Fibroblast of the aortic adventitia (primary cell): ENCODE measurements around the gene OR6C75. TPM values are rescaled to one million over a fixed set of nuclear protein-coding genes. Genes with fewer than 3 reads are reported as not detected.
"Not testable (repeated sequence)": the region's sequence is repeated elsewhere in the genome, so short reads cannot be mapped to it uniquely, and the experiment has no call there.

Experiments
- DNase-seq: peaks from one replicate; pipeline ENCODE4 v3.0.0-alpha.2; 2010; ENCODE audit warnings: low read depth
- H3K4me3 ChIP-seq: 2 replicates; pipeline ENCODE4 v1.5.1; 2011; ENCODE audit warnings: low read depth, mild to moderate bottlenecking, control low read depth, low read length, moderate library complexity
- total RNA-seq: library from RNA; depleted of rRNA; stranded (reverse); fragments of >200 nt; gene quantifications from 2 replicates; pipeline ENCODE4 v1.2.3, GENCODE V29; 2012; ENCODE audit warnings: low replicate concordance
- TF ChIP-seq, protein P1 (sequence below): IDR thresholded peaks from 2 replicates; pipeline ENCODE4 v1.5.1; 2011; ENCODE audit warnings: mild to moderate bottlenecking, low read length, control low read depth, inconsistent platforms; ENCODE audit not compliant: insufficient read depth

OR6C75 gene
- total RNA-seq, 1 donor: not detected

- H3K4me3 ChIP-seq: no peak overlapping the region
- TF ChIP-seq, protein P1, sequence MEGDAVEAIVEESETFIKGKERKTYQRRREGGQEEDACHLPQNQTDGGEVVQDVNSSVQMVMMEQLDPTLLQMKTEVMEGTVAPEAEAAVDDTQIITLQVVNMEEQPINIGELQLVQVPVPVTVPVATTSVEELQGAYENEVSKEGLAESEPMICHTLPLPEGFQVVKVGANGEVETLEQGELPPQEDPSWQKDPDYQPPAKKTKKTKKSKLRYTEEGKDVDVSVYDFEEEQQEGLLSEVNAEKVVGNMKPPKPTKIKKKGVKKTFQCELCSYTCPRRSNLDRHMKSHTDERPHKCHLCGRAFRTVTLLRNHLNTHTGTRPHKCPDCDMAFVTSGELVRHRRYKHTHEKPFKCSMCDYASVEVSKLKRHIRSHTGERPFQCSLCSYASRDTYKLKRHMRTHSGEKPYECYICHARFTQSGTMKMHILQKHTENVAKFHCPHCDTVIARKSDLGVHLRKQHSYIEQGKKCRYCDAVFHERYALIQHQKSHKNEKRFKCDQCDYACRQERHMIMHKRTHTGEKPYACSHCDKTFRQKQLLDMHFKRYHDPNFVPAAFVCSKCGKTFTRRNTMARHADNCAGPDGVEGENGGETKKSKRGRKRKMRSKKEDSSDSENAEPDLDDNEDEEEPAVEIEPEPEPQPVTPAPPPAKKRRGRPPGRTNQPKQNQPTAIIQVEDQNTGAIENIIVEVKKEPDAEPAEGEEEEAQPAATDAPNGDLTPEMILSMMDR: no peak
- no peak for DNase-seq
These were observed 9.7 kb downstream of the OR6C75 start for GRCh38 chr12:55372521-55372920.

GRCh38 chr12:55385891-55386290, 23.1 kb downstream of the OR6C75 start:
- TF ChIP-seq, protein P1: no peak
- DNase-seq: no peak
- H3K4me3 ChIP-seq: no peak overlapping the region

DNA sequence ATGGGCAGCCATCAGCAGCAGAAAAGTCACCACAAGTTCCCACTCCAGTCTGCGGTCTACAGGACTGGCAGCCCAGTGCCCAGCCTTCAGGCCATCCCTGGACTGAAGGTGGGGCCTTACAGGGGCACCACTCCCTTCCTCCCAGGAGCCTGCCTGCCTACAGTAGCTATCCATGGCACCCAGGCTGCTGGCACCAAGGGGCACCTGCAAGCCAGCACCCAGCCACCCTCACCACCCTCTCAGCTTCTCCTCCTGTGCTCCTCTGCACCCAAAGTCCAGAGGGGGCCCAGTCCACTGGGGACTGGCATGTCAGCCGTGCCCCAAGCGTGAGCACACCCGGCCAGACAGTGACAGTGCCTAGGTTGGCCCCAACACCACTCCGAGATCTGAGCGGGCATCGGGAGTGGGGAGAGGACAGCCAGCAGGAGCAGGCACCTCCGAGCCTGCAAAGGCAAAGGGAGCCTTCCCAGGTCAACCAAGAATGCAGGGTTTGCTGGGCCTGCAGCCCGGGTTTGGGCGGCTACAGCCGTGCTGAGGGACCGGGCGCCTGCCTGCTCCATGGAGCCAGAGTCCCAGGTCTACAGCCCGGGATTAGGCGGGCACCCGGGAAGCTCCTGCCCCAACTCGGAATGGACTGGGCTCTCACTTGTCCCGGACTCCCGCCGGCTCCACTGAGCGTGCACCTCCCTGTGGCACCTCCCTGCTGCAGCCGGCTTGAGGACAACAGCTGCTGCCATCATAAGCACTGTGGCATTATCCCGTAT, 29.4 kb downstream of the OR6C75 start:
- TF ChIP-seq, protein P1: no peak
- no peak overlapping the region for H3K4me3 ChIP-seq
- no peak for DNase-seq

- no peak for DNase-seq
- TF ChIP-seq, protein P1: no peak
- H3K4me3 ChIP-seq: no peak overlapping the region
These were observed 33.6 kb downstream of the OR6C75 start for GRCh38 chr12:55396326-55396725.

DNA sequence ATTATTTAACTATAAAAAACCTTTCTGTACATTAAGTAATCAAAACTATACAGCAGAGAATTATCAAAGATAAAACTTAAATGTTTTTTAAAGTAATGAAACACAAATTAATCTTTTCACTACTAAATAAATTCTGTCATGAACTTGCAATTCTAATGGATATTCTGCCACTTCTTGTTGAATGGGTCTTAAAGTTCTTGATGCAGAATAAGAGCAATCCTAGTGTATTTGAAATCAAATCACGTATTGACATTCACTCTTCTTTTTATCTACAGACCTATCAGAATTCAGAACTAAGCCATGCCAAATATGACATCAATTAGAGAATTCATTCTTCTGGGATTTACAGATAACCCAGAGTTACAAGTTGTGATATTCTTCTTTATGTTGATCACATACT, 37.5 kb downstream of the OR6C75 start, which contains the start of gene OR6C65:
OR6C65 (plus strand) TSS at position 301 of the 400 bp plus-strand sequence; CDS start at position 301, 0 bp downstream.
- no peak for DNase-seq
- no peak within 1 kb of the TSS for H3K4me3 ChIP-seq
- TF ChIP-seq, protein P1: no peak

DNA sequence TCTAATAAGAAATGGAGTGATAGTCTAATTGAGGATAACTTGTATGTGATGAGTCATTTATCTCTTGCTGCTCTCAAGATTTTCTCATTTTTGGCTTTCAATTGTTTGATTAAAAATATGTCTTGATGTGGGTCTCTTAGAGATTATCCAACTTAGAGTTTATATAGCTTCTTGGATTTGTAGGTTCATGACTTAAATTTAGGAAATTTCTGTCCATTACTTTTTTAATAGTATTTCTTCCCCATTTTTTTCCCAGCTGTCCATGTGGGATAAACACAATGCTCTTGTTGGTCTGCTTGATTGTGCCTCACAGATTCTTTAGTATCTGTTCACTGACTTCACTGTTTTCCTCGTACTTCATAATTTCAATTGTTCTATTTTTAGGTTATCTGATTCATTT, 45.1 kb downstream of the OR6C75 start:
- H3K4me3 ChIP-seq: no peak overlapping the region
- TF ChIP-seq, protein P1: no peak
- no peak for DNase-seq

GRCh38 chr12:55409133-55409532, 46.4 kb downstream of the OR6C75 start:
- not testable (repeated sequence) for H3K4me3 ChIP-seq, DNase-seq

GRCh38 chr12:55412138-55412537, 49.4 kb downstream of the OR6C75 start:
- not testable (repeated sequence) for DNase-seq, H3K4me3 ChIP-seq

DNA sequence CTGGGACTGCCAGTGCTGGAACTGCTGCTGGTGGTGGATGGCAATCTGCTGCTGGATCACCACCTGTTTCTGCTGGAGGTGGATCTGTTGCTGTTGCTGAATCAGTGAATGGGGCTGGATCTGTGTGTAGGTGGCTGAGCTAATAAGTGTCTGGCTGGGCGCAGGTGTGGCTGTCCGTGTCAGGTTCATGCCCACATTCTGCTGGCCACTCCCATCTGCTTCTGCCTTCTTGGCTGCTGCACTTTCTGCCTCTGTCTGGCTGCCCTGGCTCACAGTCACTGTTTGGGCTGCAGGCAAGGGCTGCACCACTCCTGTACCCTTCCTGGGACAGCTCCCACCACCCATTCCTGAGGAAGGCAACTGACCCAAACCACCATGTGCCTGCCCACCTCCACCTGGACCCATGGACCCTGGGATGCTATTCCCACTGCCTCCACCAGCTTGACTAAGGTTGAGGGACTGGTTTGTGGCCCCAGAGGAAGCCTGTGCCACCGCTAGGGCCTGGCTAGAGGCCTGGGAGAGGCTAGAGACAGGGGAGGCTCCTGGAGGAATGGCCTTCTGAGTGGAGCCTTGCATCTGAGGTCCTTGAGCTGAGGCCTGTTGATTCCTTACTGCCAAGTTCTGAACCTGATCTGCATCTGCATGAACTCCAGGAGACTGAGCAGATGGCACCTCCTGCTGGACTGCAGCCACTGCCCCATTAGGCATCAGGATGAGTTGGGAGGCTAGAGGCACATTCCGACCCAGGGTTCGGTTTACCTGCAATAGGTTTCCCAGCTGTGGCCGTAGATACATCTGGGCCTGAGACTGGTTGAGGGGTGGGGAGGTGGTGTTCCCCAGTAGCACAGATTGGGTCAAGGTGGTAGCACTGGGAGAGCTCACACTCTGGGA, 51.0 kb downstream of the OR6C75 start:
- H3K4me3 ChIP-seq, DNase-seq: not testable (repeated sequence)

- not testable (repeated sequence) for H3K4me3 ChIP-seq, DNase-seq
These were observed 51.6 kb downstream of the OR6C75 start for GRCh38 chr12:55414396-55414823.
